ENCODE data around the gene ENKUR.

ENKUR gene

DNA sequence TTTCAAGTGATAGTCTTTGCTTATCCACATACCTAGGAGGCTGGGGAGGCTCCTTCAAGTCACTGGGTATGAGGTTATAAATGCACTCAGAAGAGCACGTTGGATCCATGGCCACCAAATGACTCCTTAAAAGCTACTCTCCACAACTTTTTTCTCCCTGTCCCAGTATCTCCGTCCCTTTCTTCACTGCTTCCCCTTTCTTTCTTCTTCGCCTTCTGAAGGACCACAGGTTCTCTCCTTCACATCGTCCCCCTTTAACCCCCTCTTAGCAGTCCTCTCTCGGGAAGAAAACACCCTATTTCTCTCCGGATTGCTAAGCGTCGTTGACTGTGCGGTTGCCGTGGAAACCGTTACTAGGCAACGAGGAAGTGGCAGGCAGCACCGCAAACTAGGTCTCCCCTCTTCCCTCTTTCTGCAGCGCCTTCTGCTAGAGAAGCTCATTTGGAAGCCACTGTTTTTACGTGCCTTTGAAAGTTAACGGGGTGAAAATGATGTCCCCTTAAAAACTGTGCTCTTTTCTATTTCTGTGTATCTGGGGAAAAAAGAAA is at the start of gene ENKUR:
ENKUR (minus strand) TSS at position 331 of the 548 bp plus-strand sequence; CDS start at position 109, 222 bp downstream.
- H3K36me3 ChIP-seq (ENCODE audit: control insufficient read depth in 2 of 2, insufficient read depth in 2 of 2, low read length in 2 of 2): no peaks in the 10 kb centered on the region
- H3K4me1 ChIP-seq (ENCODE audit: control insufficient read depth, insufficient read depth, low read length): no peaks in the 10 kb centered on the region
- no peaks in the 10 kb centered on the region for H3K9me3 ChIP-seq (ENCODE audit: control insufficient read depth in 2 of 2, low read length in 2 of 2)
- H3K27ac ChIP-seq (ENCODE audit: low read length): peak within 1 kb of the TSS; percentile 82
- H3K9ac ChIP-seq (ENCODE audit: low read length in 2 of 2): peak within 1 kb of the TSS; percentile 79 to 86
- no peaks in the 10 kb centered on the region for H3K27me3 ChIP-seq (ENCODE audit: control insufficient read depth in 1 of 2, insufficient read depth in 2 of 2, low read length in 2 of 2)
- H3K4me3 ChIP-seq (ENCODE audit: low read length in 2 of 2): peak within 1 kb of the TSS; percentile 83 to 90

DNA sequence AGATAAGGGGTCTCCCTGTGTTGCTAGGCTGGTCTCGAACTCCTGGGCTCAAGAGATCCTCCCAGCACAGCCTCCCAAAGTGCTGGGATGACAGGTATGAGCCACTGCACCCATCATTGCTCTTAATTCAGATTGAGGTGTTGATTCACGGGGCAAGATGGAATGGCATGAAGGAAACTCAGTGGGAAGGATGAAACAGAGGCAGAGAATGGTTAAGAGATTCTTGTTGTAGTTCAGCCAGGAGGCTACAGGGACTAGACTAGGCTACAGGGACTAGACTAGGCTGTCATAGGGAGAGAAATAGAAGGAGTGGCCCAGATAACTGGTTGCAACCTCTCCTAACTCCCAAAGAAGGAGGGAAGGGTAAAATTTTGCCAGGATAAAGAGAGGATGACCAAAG is 48.4 kb upstream of the ENKUR start:
- H3K9me3 ChIP-seq (ENCODE audit: control insufficient read depth in 2 of 2, low read length in 2 of 2): no peaks in the 10 kb centered on the region
- no peaks in the 10 kb centered on the region for H3K4me1 ChIP-seq (ENCODE audit: control insufficient read depth, insufficient read depth, low read length)
- H3K9ac ChIP-seq (ENCODE audit: low read length in 2 of 2): no peak overlapping the region
- H3K27ac ChIP-seq (ENCODE audit: low read length): no peak overlapping the region
- no peaks in the 10 kb centered on the region for H3K36me3 ChIP-seq (ENCODE audit: control insufficient read depth in 2 of 2, insufficient read depth in 2 of 2, low read length in 2 of 2)
- peaks cover 0 to 2% of the 10 kb centered on the region in 2 donors for H3K27me3 ChIP-seq (ENCODE audit: control insufficient read depth in 1 of 2, insufficient read depth in 2 of 2, low read length in 2 of 2)
- H3K4me3 ChIP-seq (ENCODE audit: low read length in 2 of 2): no peak overlapping the region

- no peak overlapping the region for H3K4me3 ChIP-seq (ENCODE audit: low read length in 2 of 2)
- no peaks in the 10 kb centered on the region for H3K36me3 ChIP-seq (ENCODE audit: control insufficient read depth in 2 of 2, insufficient read depth in 2 of 2, low read length in 2 of 2)
- H3K27me3 ChIP-seq (ENCODE audit: control insufficient read depth in 1 of 2, insufficient read depth in 2 of 2, low read length in 2 of 2): peaks cover 0 to 2% of the 10 kb centered on the region in 2 donors
- no peak overlapping the region for H3K27ac ChIP-seq (ENCODE audit: low read length)
- no peaks in the 10 kb centered on the region for H3K4me1 ChIP-seq (ENCODE audit: control insufficient read depth, insufficient read depth, low read length)
- H3K9me3 ChIP-seq (ENCODE audit: control insufficient read depth in 2 of 2, low read length in 2 of 2): no peaks in the 10 kb centered on the region
- H3K9ac ChIP-seq (ENCODE audit: low read length in 2 of 2): no peak overlapping the region
These were observed 47.7 kb upstream of the ENKUR start for GRCh38 chr10:25063644-25064043.

- no peak overlapping the region for H3K27ac ChIP-seq (ENCODE audit: low read length)
- no peaks in the 10 kb centered on the region for H3K9me3 ChIP-seq (ENCODE audit: control insufficient read depth in 2 of 2, low read length in 2 of 2)
- no peaks in the 10 kb centered on the region for H3K27me3 ChIP-seq (ENCODE audit: control insufficient read depth in 1 of 2, insufficient read depth in 2 of 2, low read length in 2 of 2)
- no peak overlapping the region for H3K4me3 ChIP-seq (ENCODE audit: low read length in 2 of 2)
- no peaks in the 10 kb centered on the region for H3K36me3 ChIP-seq (ENCODE audit: control insufficient read depth in 2 of 2, insufficient read depth in 2 of 2, low read length in 2 of 2)
- no peak overlapping the region for H3K9ac ChIP-seq (ENCODE audit: low read length in 2 of 2)
- H3K4me1 ChIP-seq (ENCODE audit: control insufficient read depth, insufficient read depth, low read length): no peaks in the 10 kb centered on the region
These were observed 47.2 kb upstream of the ENKUR start for GRCh38 chr10:25063157-25063556.

DNA sequence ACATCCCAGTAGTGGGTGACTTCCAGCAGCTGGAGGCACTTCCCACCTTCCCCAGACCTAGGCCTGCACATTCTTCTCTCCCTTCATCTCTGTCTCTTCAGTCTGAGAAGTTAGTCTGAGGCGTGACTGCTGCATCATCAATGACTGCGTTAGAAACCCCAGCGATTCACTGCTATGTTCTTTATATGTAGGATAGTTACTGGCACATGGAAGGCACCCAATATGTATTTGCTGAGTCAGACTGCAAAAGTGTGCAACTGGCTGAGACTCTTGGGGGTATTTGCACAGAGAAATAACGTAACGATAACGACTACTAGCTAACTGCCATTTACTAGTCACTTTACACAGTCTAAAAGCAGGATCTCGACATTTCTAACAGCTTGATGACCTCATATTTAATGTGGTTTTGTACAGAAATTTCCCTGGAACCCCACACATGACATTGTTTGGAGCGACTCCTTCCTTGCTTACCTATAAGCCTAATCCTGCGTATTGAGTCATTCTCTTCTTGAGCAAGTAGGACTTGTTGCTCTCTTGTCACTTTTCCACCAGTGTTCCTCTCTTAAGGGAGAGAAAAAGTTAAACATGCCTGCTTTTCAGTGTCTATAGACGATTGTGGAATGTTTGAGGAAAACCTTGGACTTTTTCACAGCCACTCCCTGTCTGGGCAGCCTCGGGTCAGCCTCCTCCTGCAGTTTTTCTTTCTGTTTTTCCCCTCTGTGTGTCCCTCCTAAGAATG is 45.9 kb upstream of the ENKUR start:
- H3K4me3 ChIP-seq (ENCODE audit: low read length in 2 of 2): no peak overlapping the region
- no peaks in the 10 kb centered on the region for H3K27me3 ChIP-seq (ENCODE audit: control insufficient read depth in 1 of 2, insufficient read depth in 2 of 2, low read length in 2 of 2)
- no peaks in the 10 kb centered on the region for H3K4me1 ChIP-seq (ENCODE audit: control insufficient read depth, insufficient read depth, low read length)

DNA sequence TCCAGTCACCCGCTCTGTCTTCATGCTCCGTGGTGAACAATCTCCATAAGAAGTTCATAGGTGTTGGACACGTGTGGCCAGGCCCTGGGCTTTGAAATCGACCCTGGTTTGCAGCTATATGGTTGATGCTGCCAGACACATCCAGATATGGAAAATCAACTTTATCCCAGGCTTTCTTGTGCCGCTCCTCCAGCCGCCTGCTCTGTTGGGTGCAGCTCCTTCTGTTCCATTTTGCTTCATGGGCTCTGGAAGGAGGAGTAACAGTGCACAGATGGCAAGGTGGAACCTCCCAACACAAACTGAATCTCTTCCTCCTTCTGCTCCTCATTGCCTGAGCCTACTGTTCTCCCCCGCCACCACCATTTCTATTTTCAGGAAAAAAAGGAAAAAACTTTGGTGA is 45.2 kb upstream of the ENKUR start:
- Histone ChIP-seq H3K27ac (ENCODE audit: low read length) (no peak overlapping the region), H3K9ac (ENCODE audit: low read length in 2 of 2) (no peak overlapping the region), H3K27me3 (ENCODE audit: control insufficient read depth in 1 of 2, insufficient read depth in 2 of 2, low read length in 2 of 2) (no peaks in the 10 kb centered on the region), H3K4me3 (ENCODE audit: low read length in 2 of 2) (no peak overlapping the region), H3K4me1 (ENCODE audit: control insufficient read depth, insufficient read depth, low read length) (no peaks in the 10 kb centered on the region), H3K36me3 (ENCODE audit: control insufficient read depth in 2 of 2, insufficient read depth in 2 of 2, low read length in 2 of 2) (no peaks in the 10 kb centered on the region), H3K9me3 (ENCODE audit: control insufficient read depth in 2 of 2, low read length in 2 of 2) (no peaks in the 10 kb centered on the region)

More for the DNA sequence above, 45.9 kb upstream of the ENKUR start:
- no peak overlapping the region for H3K27ac ChIP-seq (ENCODE audit: low read length)
- no peaks in the 10 kb centered on the region for H3K9me3 ChIP-seq (ENCODE audit: control insufficient read depth in 2 of 2, low read length in 2 of 2)
- no peak overlapping the region for H3K9ac ChIP-seq (ENCODE audit: low read length in 2 of 2)
- H3K36me3 ChIP-seq (ENCODE audit: control insufficient read depth in 2 of 2, insufficient read depth in 2 of 2, low read length in 2 of 2): no peaks in the 10 kb centered on the region

- no peak overlapping the region for H3K27ac ChIP-seq (ENCODE audit: low read length)
- no peak overlapping the region for H3K9ac ChIP-seq (ENCODE audit: low read length in 2 of 2)
- no peaks in the 10 kb centered on the region for H3K27me3 ChIP-seq (ENCODE audit: control insufficient read depth in 1 of 2, insufficient read depth in 2 of 2, low read length in 2 of 2)
- H3K9me3 ChIP-seq (ENCODE audit: control insufficient read depth in 2 of 2, low read length in 2 of 2): no peaks in the 10 kb centered on the region
- H3K36me3 ChIP-seq (ENCODE audit: control insufficient read depth in 2 of 2, insufficient read depth in 2 of 2, low read length in 2 of 2): no peaks in the 10 kb centered on the region
- H3K4me3 ChIP-seq (ENCODE audit: low read length in 2 of 2): no peak overlapping the region
- H3K4me1 ChIP-seq (ENCODE audit: control insufficient read depth, insufficient read depth, low read length): no peaks in the 10 kb centered on the region
These were observed 44.0 kb upstream of the ENKUR start for GRCh38 chr10:25059990-25060389.

GRCh38 chr10:25057886-25058285 is 41.9 kb upstream of the ENKUR start:
- H3K4me1 ChIP-seq (ENCODE audit: control insufficient read depth, insufficient read depth, low read length): no peaks in the 10 kb centered on the region
- no peak overlapping the region for H3K4me3 ChIP-seq (ENCODE audit: low read length in 2 of 2)
- no peaks in the 10 kb centered on the region for H3K9me3 ChIP-seq (ENCODE audit: control insufficient read depth in 2 of 2, low read length in 2 of 2)
- no peaks in the 10 kb centered on the region for H3K27me3 ChIP-seq (ENCODE audit: control insufficient read depth in 1 of 2, insufficient read depth in 2 of 2, low read length in 2 of 2)
- no peak overlapping the region for H3K27ac ChIP-seq (ENCODE audit: low read length)
- no peak overlapping the region for H3K9ac ChIP-seq (ENCODE audit: low read length in 2 of 2)
- no peaks in the 10 kb centered on the region for H3K36me3 ChIP-seq (ENCODE audit: control insufficient read depth in 2 of 2, insufficient read depth in 2 of 2, low read length in 2 of 2)

GRCh38 chr10:25056726-25057125 is 40.8 kb upstream of the ENKUR start:
- Histone ChIP-seq H3K27ac (ENCODE audit: low read length) (no peak overlapping the region), H3K9ac (ENCODE audit: low read length in 2 of 2) (no peak overlapping the region), H3K4me3 (ENCODE audit: low read length in 2 of 2) (no peak overlapping the region), H3K4me1 (ENCODE audit: control insufficient read depth, insufficient read depth, low read length) (no peaks in the 10 kb centered on the region), H3K27me3 (ENCODE audit: control insufficient read depth in 1 of 2, insufficient read depth in 2 of 2, low read length in 2 of 2) (no peaks in the 10 kb centered on the region), H3K36me3 (ENCODE audit: control insufficient read depth in 2 of 2, insufficient read depth in 2 of 2, low read length in 2 of 2) (no peaks in the 10 kb centered on the region), H3K9me3 (ENCODE audit: control insufficient read depth in 2 of 2, low read length in 2 of 2) (no peaks in the 10 kb centered on the region)

GRCh38 chr10:25052012-25052411 is 36.1 kb upstream of the ENKUR start:
- no peaks in the 10 kb centered on the region for H3K36me3 ChIP-seq (ENCODE audit: control insufficient read depth in 2 of 2, insufficient read depth in 2 of 2, low read length in 2 of 2)
- H3K4me1 ChIP-seq (ENCODE audit: control insufficient read depth, insufficient read depth, low read length): no peaks in the 10 kb centered on the region
- H3K4me3 ChIP-seq (ENCODE audit: low read length in 2 of 2): no peak overlapping the region
- H3K9me3 ChIP-seq (ENCODE audit: control insufficient read depth in 2 of 2, low read length in 2 of 2): no peaks in the 10 kb centered on the region
- H3K9ac ChIP-seq (ENCODE audit: low read length in 2 of 2): no peak overlapping the region
- no peaks in the 10 kb centered on the region for H3K27me3 ChIP-seq (ENCODE audit: control insufficient read depth in 1 of 2, insufficient read depth in 2 of 2, low read length in 2 of 2)
- no peak overlapping the region for H3K27ac ChIP-seq (ENCODE audit: low read length)

DNA sequence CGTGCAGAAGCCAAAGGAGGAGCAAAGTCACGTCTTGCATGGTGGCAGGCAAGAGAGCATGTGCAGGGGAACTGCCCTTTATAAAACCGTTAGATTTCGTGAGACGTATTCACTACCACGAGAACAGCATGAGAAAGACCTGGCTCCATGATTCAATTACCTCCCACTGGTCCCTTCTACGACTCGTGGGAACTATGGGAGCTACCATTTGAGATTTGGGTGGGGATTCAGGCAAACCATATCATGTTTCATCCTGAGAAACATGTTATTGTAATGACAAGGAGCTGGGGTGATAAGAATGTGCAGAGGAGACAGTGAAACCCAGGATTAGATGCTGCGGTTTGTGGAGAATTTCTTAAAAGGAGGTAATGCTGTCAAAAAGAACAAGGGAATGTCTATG is 34.4 kb upstream of the ENKUR start:
- Histone ChIP-seq H3K27me3 (ENCODE audit: control insufficient read depth in 1 of 2, insufficient read depth in 2 of 2, low read length in 2 of 2) (no peaks in the 10 kb centered on the region), H3K36me3 (ENCODE audit: control insufficient read depth in 2 of 2, insufficient read depth in 2 of 2, low read length in 2 of 2) (no peaks in the 10 kb centered on the region), H3K9ac (ENCODE audit: low read length in 2 of 2) (no peak overlapping the region), H3K9me3 (ENCODE audit: control insufficient read depth in 2 of 2, low read length in 2 of 2) (no peaks in the 10 kb centered on the region), H3K27ac (ENCODE audit: low read length) (no peak overlapping the region), H3K4me1 (ENCODE audit: control insufficient read depth, insufficient read depth, low read length) (no peaks in the 10 kb centered on the region), H3K4me3 (ENCODE audit: low read length in 2 of 2) (no peak overlapping the region)
